ENCODE data around the gene FOXP1. TPM values are rescaled to one million over a fixed set of nuclear protein-coding genes. Genes with fewer than 3 reads are reported as not detected.

Gene FOXP1
- total and polyA plus RNA-seq, 9 of the 15 experiments (the other 6 are each of a cell fraction or from before 2014, with no cell fraction given), result 7.7 to 34.5 (median 13.7) TPM

- Histone ChIP-seq H3K27ac (ENCODE audit: extremely low read depth, low read depth, low read length) (no peak overlapping the region), H4K20me1 (replicated peaks; ENCODE audit: control insufficient read depth, insufficient read depth, low read length) (no peaks in the 10 kb centered on the region), H3K4me2 (ENCODE audit: insufficient read depth, low read length) (no peak overlapping the region), H3K4me3 (no peak overlapping the region), H3K27me3 (ENCODE audit: control insufficient read depth in 2 of 2, insufficient read depth in 2 of 2, low read length in 2 of 2) (no peaks in the 10 kb centered on the region), H3K79me2 (ENCODE audit: control insufficient read depth, insufficient read depth, low read length) (no peaks in the 10 kb centered on the region), H3K9me1 (ENCODE audit: control insufficient read depth, insufficient read depth, low read length) (no peaks in the 10 kb centered on the region), H3K9ac (ENCODE audit: insufficient read depth in 1 of 2, low read depth in 2 of 2, low read length in 2 of 2) (no peak overlapping the region; a peak in 1 of 4 replicates), H2AFZ (ENCODE audit: low read depth, low read length) (no peak overlapping the region), H3K36me3 (ENCODE audit: control insufficient read depth, insufficient read depth, low read length) (no peaks in the 10 kb centered on the region), H3K9me3 (replicated peaks; ENCODE audit: control insufficient read depth, insufficient read depth, low read depth, low read length) (no peaks in the 10 kb centered on the region), H3K4me1 (replicated peaks in 1 of 2; ENCODE audit: control insufficient read depth in 2 of 2, insufficient read depth in 2 of 2, low read length in 2 of 2) (no peaks in the 10 kb centered on the region)
- intact Hi-C loops (cut with micrococcal nuclease) (no loop called here), in situ Hi-C loops (cut with MboI) (no loop called here)
- no peak for FAIRE-seq
- DNase-seq (ENCODE audit: extremely low read depth in 1 of 4, low spot score in 3 of 4), result no peak
- no peak for ATAC-seq
- ChIA-PET POLR2A (no interaction called here), CTCF (ENCODE audit: low intra/inter-chr PET ratio) (no interaction called here)
- WGBS (ENCODE audit: insufficient coverage, low coverage, missing lambda C conversion rate), result 76% methylated on average over 12 of the region's 16 CpGs
- TF ChIP-seq ZNF212 (CRISPR knock-in tag; IDR thresholded peaks at IDR 0.05) (no peak), EP300 (IDR thresholded peaks at IDR 0.05; ENCODE audit: low read length) (no peak), BDP1 (IDR thresholded peaks at IDR 0.05; ENCODE audit: insufficient read depth, insufficient read length) (no peak), ZNF449 (CRISPR knock-in tag; IDR thresholded peaks at IDR 0.05) (no peak), MAZ (CRISPR knock-in tag; conservative IDR thresholded peaks at IDR 0.05 in 1 of 2, IDR thresholded peaks at IDR 0.05 in 1 of 2) (no peak), RBM25 (IDR thresholded peaks at IDR 0.05; ENCODE audit: low read depth, low read length, severe bottlenecking) (no peak), MCM2 (IDR thresholded peaks at IDR 0.05; ENCODE audit: low read depth) (no peak)
- BruUV-seq (replicated peaks), result no TSS peak
These were observed 267.3 kb downstream of the FOXP1 start for GRCh38 chr3:71316066-71316777.
